ENCODE data around the gene TSPAN7.

Gene TSPAN7

DNA sequence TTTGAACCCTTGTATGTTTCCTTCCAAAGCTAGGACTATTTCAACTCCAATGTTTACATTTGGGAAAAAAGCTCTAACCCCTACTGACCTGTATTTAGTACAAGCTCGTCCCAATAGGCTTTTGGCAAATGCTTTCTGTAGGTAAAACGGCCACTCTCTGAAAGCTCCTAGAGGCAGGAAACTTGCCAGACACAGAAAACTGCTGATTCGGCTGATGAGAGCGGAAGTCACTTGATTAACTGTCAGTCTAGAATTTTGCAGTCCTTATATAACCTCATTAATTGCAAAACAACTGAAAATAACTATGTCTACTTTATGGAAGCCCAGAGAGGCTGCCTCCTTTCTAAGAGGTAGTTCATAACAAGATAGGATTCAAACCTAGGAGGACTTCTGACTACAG, 108.1 kb downstream of the TSPAN7 start:
- DNase-seq (ENCODE audit: low read depth): no peak
- H3K4me3 ChIP-seq (ENCODE audit: low read depth, low read length): no peak overlapping the region
- TF ChIP-seq, protein P1, sequence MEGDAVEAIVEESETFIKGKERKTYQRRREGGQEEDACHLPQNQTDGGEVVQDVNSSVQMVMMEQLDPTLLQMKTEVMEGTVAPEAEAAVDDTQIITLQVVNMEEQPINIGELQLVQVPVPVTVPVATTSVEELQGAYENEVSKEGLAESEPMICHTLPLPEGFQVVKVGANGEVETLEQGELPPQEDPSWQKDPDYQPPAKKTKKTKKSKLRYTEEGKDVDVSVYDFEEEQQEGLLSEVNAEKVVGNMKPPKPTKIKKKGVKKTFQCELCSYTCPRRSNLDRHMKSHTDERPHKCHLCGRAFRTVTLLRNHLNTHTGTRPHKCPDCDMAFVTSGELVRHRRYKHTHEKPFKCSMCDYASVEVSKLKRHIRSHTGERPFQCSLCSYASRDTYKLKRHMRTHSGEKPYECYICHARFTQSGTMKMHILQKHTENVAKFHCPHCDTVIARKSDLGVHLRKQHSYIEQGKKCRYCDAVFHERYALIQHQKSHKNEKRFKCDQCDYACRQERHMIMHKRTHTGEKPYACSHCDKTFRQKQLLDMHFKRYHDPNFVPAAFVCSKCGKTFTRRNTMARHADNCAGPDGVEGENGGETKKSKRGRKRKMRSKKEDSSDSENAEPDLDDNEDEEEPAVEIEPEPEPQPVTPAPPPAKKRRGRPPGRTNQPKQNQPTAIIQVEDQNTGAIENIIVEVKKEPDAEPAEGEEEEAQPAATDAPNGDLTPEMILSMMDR (IDR thresholded peaks at IDR 0.05; ENCODE audit: low read depth, low read length, missing control alignments): no peak

DNA sequence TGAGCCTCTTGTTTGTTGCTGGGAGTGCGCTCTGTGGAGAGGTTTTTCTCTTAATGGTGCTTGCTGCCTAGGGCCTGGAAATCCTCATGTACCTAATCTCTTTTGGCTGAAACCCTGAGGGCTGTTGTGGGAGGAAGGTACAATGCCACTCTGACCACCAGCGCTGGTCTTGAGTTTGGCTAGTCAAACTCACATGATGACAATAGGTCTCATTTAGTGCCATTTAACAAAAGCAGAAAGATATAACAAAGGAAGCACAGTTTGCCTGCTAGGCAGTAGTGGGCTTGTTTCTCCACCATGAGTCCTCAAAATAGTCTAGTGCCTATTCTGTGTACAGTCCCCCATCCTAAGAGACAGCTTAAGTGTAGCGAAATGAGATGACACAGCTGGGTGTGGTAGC, 111.3 kb downstream of the TSPAN7 start:
- no peak for DNase-seq (ENCODE audit: low read depth)

DNA sequence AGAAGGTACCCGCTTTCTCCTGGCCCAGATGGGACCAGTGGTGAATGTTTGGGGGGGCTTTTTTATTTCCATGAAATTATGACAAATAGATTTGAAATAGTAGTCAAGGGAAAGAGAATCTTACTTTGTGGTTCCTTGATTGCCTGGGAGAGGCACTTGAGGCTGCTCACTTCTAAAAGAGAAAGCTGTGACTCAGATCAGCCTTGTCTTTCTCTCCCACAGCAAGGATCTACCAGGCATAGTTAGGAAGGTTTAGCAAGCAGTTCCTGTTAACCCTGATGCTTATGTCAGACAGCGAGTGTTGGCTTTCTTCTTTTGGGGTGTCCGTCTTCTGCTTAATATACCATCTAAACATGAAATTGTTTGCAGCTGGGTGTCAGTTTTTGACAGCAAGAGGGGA, 114.5 kb downstream of the TSPAN7 start:
- TF ChIP-seq, protein P1 (IDR thresholded peaks at IDR 0.05; ENCODE audit: low read depth, low read length, missing control alignments): no peak
- H3K4me3 ChIP-seq (ENCODE audit: low read depth, low read length): no peak overlapping the region
- DNase-seq (ENCODE audit: low read depth): no peak

More for the DNA sequence above, 111.3 kb downstream of the TSPAN7 start:
- TF ChIP-seq, protein P1 (IDR thresholded peaks at IDR 0.05; ENCODE audit: low read depth, low read length, missing control alignments): no peak
- H3K4me3 ChIP-seq (ENCODE audit: low read depth, low read length): no peak overlapping the region

DNA sequence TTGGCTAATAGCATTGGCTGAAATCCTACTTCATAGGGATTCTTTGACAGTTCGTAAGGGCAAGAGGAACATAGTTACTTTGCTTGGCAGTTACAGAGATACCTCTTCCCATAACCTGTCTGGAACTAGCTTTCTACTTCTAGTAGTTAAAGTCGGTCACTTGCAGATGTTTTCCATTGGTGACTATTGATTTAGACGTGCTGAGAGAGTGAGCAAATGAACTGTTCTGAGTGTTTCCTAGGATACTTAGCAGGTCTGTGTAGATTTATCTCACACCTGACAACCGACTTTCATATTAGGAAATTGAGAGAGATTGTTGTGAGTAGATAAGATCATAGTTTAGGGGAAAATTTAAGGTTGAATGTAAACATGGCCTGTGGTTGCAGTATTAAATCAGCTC, 116.8 kb downstream of the TSPAN7 start:
- TF ChIP-seq, protein P1 (IDR thresholded peaks at IDR 0.05; ENCODE audit: low read depth, low read length, missing control alignments): no peak
- no peak overlapping the region for H3K4me3 ChIP-seq (ENCODE audit: low read depth, low read length)
- no peak for DNase-seq (ENCODE audit: low read depth)

DNA sequence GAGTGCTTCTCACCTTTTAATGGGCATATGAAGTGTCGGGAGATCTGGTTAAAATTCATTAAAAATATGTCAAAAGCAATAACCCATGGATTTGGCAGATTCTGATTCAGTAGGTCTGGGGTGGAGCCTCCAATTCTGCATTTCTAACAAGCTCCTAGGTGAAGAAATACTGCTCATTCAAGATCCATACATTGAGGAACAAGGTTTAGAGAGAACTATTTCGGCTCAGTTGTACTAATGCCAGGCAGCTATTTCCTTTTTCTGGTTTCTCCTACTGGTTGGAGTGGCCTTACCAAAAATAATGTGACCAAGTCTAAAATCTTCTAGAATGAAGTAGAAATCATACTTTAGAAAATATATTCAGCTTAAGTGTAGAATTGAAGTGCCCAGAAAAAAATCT, 117.5 kb downstream of the TSPAN7 start:
- DNase-seq (ENCODE audit: low read depth): no peak
- TF ChIP-seq, protein P1 (IDR thresholded peaks at IDR 0.05; ENCODE audit: low read depth, low read length, missing control alignments): no peak
- no peak overlapping the region for H3K4me3 ChIP-seq (ENCODE audit: low read depth, low read length)

DNA sequence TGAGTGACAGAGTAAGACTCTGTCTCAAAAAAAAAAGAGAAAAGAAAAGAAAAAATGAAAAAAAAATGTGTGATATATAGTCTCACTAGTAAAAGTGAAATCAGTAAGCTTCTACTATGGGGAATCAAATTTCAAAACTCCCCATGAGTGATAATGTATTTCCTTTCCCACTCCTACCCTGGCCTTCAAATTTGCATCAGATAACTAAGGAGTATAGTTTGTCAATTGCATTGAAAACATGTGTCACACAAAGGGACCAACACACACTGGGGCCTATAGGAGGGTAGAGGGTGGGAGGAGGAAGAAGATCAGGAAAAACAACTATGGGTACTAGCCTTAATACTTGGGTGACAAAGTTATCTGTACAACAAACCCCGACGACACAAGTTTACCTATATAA, 118.4 kb downstream of the TSPAN7 start:
- TF ChIP-seq, protein P1 (IDR thresholded peaks at IDR 0.05; ENCODE audit: low read depth, low read length, missing control alignments): no peak
- no peak overlapping the region for H3K4me3 ChIP-seq (ENCODE audit: low read depth, low read length)
- no peak for DNase-seq (ENCODE audit: low read depth)

DNA sequence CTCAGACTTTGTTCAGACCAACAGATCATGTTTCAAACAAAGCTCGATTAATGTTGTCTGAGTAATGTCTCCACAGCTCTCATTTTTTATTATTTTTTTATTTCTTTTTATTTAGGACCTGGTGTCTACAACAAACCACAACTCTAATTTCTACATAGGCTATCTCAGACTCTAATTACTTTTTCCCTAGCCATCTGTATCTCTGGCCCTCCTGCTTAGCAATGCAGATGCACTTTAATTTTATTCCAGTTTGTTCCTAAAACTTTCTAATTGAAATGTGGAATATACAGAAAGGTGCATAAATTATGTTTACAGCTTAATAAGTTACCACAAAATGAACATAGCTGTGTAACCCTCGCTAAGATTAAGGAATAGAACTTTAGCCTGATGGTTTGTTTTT, 120.8 kb downstream of the TSPAN7 start:
- no peak overlapping the region for H3K4me3 ChIP-seq (ENCODE audit: low read depth, low read length)
- TF ChIP-seq, protein P1 (IDR thresholded peaks at IDR 0.05; ENCODE audit: low read depth, low read length, missing control alignments): no peak
- DNase-seq (ENCODE audit: low read depth): no peak
